IPS-18a (cell line): ENCODE results near the gene ANO2.
A peak's percentile ranks its signal among the peaks of the same experiment; 100 is the strongest.

Experiments used
- H3K27ac ChIP-seq: one replicate; pipeline ENCODE4 v1.5.1; 2013; ENCODE audit warnings: low read length
- H3K27me3 ChIP-seq: one replicate; pipeline ENCODE4 v1.6.1; 2013; ENCODE audit warnings: mild to moderate bottlenecking, low read length; ENCODE audit not compliant: control insufficient read depth, insufficient read depth
- H3K36me3 ChIP-seq: one replicate; pipeline ENCODE4 v1.6.1; 2013; ENCODE audit warnings: low read depth, low read length; ENCODE audit not compliant: control insufficient read depth
- H3K4me1 ChIP-seq: one replicate; pipeline ENCODE4 v1.6.1; 2013; ENCODE audit warnings: low read depth, low read length; ENCODE audit not compliant: control insufficient read depth
- H3K4me3 ChIP-seq: one replicate; pipeline ENCODE4 v1.5.1; 2013; ENCODE audit warnings: low read length
- H3K9ac ChIP-seq: one replicate; pipeline ENCODE4 v1.6.1; 2013; ENCODE audit warnings: mild to moderate bottlenecking, low read length, moderate library complexity
- H3K9me3 ChIP-seq: one replicate; pipeline ENCODE4 v1.6.1; 2013; ENCODE audit warnings: low read depth, low read length; ENCODE audit not compliant: control insufficient read depth

The ANO2 gene

DNA sequence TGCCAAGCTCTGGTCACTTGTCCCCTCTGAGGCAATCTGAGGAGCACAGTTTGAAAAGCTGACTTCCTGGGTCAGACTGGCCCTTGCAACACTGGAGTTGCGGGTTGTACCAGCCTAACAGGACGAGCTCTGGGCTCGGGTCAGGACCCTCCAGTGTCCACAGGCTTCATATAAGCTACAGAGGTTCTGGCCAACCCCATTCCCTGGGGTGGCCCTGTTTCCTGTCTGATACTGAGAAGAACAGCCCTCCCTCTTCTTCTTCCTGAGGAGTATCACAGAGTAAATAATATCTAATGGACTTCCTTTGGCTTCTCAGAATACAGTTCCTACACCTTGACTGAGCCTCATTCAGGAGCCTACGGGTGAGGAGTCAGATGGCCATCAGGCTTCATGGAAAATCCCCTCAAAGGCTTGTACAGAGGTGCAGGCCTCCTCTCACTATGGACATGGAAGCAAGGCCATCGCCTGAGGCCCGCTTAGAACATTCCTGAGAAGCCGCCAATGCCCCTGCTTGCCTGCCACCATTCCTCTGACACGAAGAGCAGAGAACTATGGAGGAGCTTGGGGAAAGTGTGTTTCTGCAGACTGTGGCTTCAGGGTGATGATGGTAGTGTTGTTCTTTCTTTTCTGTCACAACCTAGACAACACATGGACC, 28.5 kb upstream of the ANO2 start:
- Histone ChIP-seq H3K4me1 (peaks cover 7% of the 10 kb centered on the region), H3K4me3 (no peak overlapping the region), H3K9ac (no peak overlapping the region), H3K36me3 (no peaks in the 10 kb centered on the region), H3K9me3 (no peaks in the 10 kb centered on the region), H3K27me3 (no peaks in the 10 kb centered on the region), H3K27ac (no peak overlapping the region)

DNA sequence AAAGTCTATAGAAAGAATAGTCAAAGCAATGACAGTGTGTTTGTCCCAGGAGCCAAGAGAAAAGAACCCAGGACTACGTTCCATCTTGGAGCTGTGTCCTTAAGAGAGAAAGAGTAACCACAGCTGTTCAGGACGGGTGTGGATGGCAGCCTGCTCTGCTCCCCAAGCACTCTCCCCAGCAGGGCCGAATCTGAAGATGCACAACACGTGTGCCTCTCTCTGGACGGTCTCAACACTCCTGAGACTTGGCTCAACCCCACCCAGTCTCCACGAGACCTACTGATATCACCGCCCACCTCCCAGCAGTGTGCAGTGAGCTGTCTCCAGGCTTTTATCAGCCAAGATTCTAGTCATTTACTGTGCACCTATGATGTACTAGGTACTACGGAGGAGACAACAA, 27.3 kb upstream of the ANO2 start:
- no peaks in the 10 kb centered on the region for H3K27me3 ChIP-seq
- peaks cover 7% of the 10 kb centered on the region for H3K4me1 ChIP-seq
- no peaks in the 10 kb centered on the region for H3K36me3 ChIP-seq
- H3K9me3 ChIP-seq: no peaks in the 10 kb centered on the region
- H3K4me3 ChIP-seq: no peak overlapping the region
- H3K27ac ChIP-seq: no peak overlapping the region
- H3K9ac ChIP-seq: no peak overlapping the region

DNA sequence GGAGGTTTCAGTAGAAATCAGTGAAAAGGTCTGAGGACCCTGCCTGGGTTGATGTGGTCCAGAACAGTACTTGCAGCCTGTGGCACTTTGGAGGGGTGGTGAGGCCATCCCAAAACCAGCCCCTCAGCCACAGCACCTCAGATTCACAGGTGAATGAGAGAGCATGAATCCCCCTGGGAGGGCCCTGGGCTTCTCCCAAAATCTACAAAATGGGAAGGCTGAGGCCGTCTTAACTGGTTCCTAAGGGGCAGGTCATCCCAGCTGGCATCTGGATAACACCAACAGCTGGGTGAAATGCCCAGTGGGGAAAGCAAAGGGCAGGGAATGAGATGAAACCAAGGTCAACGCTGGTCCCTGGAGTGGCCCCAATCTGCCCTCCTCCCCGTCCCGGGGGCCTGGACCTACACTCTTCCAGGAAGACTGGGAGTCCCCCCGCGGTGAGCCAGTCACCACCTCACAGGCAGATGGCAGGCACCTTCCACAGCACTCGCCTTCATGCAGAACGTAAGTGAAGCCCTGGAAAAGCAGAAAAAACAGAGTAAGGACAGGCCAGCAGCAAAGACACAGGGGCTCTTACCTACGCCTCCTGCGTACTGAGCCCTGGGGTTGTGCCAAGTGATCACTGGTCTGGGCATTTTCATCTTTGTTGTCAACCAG, 26.3 kb upstream of the ANO2 start:
- Histone ChIP-seq H3K36me3 (no peaks in the 10 kb centered on the region), H3K4me3 (no peak overlapping the region), H3K9me3 (no peaks in the 10 kb centered on the region), H3K27ac (no peak overlapping the region), H3K9ac (no peak overlapping the region), H3K27me3 (no peaks in the 10 kb centered on the region), H3K4me1 (peaks cover 7% of the 10 kb centered on the region)

DNA sequence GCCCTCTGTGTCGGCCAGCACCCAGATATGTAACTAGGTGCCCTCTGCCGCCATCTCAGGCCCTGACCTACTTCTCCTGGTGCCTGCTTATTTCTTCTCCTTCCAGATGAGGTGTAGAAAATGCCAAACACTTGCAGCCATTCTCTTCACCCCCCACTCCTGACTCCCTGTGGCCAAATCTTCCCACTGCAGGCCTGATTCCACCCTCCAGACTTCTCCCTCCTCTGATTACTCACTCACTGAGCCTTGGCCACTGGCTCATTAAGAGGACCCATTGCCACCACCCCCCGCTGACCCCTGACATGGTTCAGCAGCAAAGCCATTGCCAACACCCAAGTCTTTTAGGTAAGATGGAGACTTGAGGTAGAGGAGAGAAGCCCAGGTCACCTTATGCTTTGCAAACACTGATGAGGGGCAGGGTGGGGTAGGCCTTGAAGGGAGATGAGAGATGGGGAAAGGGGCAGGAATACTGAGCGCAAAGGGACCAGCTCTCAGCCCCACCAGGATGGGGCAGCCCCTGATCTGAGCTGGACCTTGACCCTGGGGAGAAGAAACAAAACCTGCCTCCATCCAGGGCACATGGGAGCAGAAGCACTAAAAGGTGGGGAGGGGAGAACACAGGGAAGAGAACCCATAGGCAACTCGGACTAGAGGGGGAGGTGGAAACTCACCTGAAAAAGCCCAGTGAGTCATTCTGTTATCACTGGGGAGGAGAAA, 25.1 kb upstream of the ANO2 start:
- Histone ChIP-seq H3K36me3 (no peaks in the 10 kb centered on the region), H3K9me3 (no peaks in the 10 kb centered on the region), H3K27me3 (no peaks in the 10 kb centered on the region), H3K27ac (no peak overlapping the region), H3K4me1 (peaks cover 15% of the 10 kb centered on the region), H3K9ac (no peak overlapping the region), H3K4me3 (no peak overlapping the region)

DNA sequence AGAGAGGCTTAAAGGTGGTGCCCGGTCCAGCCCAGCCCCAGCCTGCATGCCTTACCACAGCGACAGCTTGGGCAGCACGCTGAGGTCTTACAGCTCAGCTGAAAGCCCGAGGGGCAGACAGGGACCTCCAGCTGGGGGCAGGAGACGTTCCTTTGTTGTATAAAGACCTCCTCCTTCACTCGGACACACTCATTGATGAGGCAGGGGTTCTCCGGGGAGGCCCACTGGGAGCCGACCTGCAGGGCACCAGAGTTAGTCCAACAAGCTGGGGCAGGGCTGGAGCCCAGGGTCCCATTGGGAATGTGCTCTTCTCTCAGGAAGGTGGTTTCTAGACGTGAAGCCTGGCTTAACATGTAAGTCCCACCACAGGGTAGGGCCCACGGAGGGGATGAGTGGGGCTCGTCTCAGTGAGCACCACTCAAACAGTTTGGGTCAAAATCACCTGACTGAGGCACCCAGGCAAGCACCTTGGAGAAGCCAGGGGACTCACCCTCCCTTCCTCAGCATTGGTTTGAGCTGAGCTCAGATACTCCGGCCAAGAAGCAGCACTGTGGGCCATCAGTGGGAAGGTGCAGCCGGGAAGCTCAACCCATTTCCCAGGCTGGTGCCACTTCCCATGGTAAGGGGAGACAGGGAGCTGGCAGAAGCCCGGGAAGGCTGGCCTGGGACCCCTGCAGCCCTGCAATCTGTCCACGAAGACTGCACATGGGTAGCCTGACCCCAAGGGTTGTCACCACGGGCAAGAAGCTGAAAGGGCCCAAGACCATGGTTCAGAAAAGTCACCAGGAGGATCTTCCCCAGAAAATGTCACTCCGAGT, 24.3 kb upstream of the ANO2 start:
- peaks cover 22% of the 10 kb centered on the region for H3K4me1 ChIP-seq
- no peaks in the 10 kb centered on the region for H3K9me3 ChIP-seq
- H3K27me3 ChIP-seq: no peaks in the 10 kb centered on the region
- no peak overlapping the region for H3K9ac ChIP-seq
- no peak overlapping the region for H3K27ac ChIP-seq
- H3K4me3 ChIP-seq: no peak overlapping the region
- H3K36me3 ChIP-seq: no peaks in the 10 kb centered on the region

DNA sequence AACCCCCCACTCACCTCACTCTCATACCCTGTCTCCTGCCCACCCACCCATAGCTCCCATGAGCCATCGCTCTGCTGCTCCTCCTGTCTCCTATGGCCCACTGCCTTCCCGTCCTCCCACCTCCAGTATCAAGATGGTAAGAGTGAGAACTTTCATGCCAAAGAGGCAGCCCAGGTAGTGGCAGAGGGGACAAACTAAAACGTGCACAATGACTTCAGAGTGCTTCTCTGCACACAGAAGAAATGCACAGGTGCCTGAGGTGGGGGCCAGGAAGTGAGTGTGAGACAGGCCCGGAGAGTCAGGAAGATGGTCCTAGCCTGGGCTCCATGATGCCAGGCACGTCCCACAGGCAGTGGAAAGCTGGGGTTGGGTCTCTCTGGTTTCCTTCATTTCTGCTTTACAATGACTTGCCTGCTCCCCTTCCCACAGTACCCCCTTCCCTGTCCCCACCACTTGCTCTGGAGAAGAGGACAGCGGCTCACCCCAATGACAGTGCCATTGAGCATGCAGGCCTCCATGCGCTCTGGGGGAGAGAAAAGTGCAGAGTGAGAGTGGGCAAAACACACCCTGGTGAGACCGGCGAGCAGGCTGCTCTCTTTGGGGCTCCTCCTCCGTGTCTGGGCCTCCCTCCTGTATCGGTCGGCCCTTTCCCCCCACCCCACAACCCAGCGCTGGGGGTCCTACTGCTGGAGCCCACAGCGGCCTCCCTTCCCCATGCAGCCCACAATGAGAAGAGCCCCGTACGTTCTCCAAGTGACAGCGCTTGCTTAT, 22.8 kb upstream of the ANO2 start:
- H3K4me1 ChIP-seq: peaks cover 29% of the 10 kb centered on the region
- no peaks in the 10 kb centered on the region for H3K9me3 ChIP-seq
- no peaks in the 10 kb centered on the region for H3K27me3 ChIP-seq
- no peak overlapping the region for H3K9ac ChIP-seq
- no peaks in the 10 kb centered on the region for H3K36me3 ChIP-seq
- no peak overlapping the region for H3K27ac ChIP-seq
- H3K4me3 ChIP-seq: no peak overlapping the region

DNA sequence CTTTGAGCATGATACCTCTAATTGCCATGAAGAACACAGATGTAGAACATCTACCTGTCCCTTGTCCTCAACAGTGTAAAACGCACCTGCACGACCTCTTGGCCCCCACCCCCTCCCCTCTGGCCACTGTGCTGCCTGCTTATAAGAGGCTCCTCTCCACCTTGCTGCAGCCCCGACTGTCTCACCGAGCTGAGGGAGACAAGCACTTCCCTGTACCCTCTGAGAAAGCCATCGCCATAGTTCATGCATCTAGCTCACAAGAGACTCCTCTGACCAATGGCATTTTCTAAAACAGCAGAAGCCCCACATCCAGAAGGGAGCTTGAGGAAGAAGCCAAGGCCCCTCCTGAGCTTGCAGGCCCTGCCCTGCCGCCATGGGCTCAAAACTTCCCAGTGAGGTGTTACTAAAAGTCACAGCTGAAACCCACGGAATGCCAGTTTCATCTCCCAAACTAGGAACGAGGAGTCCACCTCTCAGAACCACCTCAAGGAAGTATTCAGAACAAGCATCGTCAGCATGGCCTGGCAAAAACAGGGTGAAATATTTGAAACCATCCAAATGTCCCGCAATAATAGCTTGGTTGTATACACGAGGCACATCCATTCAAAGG, 21.5 kb upstream of the ANO2 start:
- Histone ChIP-seq H3K9ac (no peak overlapping the region), H3K36me3 (no peaks in the 10 kb centered on the region), H3K9me3 (no peaks in the 10 kb centered on the region), H3K27ac (no peak overlapping the region), H3K4me3 (no peak overlapping the region), H3K4me1 (peaks cover 29% of the 10 kb centered on the region), H3K27me3 (no peaks in the 10 kb centered on the region)

DNA sequence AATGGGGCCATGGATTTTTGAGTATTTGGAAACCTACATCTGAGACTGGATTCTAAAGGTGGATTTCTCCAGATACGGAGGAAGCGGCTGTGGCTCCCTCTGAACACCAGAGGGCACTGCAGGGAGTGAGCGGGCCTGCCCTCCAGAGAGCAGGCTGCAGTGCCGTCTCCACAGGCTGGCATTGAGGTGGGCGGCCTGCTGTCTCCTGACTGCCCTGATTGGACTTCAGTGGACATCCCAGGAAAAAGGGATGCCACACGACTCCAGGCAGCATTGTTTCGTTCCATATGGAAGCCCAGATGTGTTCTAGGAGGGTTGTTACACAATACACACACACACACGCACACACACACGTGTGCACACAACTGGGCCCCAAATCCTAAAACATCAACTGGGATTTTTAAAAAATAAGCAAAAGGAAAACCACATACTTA, 20.9 kb upstream of the ANO2 start:
- Histone ChIP-seq H3K9ac (no peak overlapping the region), H3K4me3 (peak overlapping the region; percentile 26), H3K27me3 (no peaks in the 10 kb centered on the region), H3K36me3 (no peaks in the 10 kb centered on the region), H3K4me1 (peaks cover 29% of the 10 kb centered on the region), H3K9me3 (no peaks in the 10 kb centered on the region), H3K27ac (no peak overlapping the region)

DNA sequence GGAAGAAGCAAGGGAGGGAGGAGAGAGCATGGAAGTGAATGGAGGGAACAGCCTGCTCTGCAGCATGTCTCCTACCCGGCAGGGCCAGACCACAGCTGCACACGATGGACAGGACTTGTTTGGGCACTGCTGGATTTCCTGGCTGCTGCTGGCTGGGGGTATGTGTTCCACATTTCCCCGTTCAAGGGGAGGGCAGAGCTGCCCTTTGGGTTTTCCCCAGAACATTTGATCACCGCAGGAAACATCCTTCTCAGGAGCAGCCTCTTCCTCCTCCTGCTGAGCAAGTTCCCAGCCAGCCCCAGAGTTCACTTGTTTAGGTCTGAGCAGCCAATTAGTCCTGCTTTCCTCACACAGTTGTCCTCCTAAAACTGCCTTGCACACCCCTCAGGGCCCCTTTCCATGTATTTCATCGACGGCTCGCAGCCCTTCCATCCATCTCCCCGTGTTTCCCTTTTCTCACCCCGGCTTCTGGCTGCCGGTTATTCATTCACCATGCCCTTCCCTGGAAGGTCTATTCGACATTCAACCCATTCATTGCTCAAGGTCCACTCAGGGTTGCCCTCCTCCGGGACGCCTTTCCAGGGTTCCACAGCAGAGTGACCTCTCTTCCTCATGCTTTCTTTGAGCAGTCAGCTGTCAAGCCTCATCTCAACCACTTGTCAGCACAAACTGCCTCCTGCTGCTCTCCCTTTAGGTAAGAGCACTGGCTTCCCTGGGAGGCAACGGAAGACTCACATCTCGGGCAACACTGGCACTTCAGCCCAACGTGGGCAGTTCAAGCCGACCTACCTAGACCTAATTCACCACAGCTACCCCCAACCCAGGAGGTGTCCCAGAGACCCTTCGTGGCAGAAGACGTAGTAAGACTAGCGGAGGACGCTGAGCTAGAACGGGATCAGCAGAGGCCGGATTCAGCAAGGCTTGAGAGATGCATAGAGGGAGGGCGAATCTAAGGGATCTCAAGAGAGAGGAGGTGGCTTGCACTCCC, 20.1 kb upstream of the ANO2 start:
- Histone ChIP-seq H3K9me3 (no peaks in the 10 kb centered on the region), H3K27ac (no peak overlapping the region), H3K4me1 (peaks cover 29% of the 10 kb centered on the region), H3K36me3 (no peaks in the 10 kb centered on the region), H3K4me3 (peak overlapping the region; percentile 26), H3K27me3 (no peaks in the 10 kb centered on the region), H3K9ac (no peak overlapping the region)

DNA sequence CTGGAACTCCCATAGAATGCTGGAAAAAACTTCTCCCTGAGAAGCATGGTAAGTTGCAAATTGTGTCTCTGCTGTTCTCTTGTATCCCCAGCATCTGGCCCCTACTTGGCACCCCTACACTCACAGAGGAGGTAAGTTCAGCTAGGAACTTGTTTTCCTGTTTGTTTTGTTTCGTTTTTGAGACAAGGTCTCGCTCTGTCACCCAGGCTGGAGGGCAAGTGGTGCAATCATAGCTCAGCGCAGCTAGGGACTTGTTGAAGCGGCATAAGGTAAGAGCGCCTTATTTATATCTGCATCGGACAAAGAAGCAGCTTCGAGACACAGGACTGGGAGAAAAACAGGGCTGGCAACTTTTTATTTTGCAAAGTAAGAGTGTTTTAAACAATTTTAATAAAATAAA, 18.5 kb upstream of the ANO2 start:
- Histone ChIP-seq H3K27me3 (no peaks in the 10 kb centered on the region), H3K9ac (no peak overlapping the region), H3K4me3 (no peak overlapping the region), H3K27ac (no peak overlapping the region), H3K4me1 (peaks cover 21% of the 10 kb centered on the region), H3K9me3 (no peaks in the 10 kb centered on the region), H3K36me3 (no peaks in the 10 kb centered on the region)
